Natural killer cell (primary cell): ENCODE results near the gene HOXA9. TPM values are rescaled to one million over a fixed set of nuclear protein-coding genes. Genes with fewer than 3 reads are reported as not detected.

Source experiments
- ATAC-seq, 3 donors: fragments of 150-1000 bp in 2 of 3; fragments of 200-7000 bp in 1 of 3; cut with Tn5 transposase; 1 replicate in 1 of 3; 2 replicates in 2 of 3; pipeline ENCODE4 v1.10.0; 2021; ENCODE audit warnings: mild to moderate bottlenecking in 2 of 3, moderate library complexity in 2 of 3
- DNase-seq, 2 donors: peaks; one replicate each; pipeline versions ENCODE4 v3.0.0 to v3.0.0-alpha.2; 2013 to 2021; ENCODE audit warnings: mixed read lengths in 1 of 2
- H3K27ac ChIP-seq: one replicate; pipeline ENCODE4 v1.5.1; 2013; ENCODE audit warnings: mild to moderate bottlenecking, low read length
- H3K27me3 ChIP-seq: one replicate; pipeline ENCODE4 v1.6.1; 2013; ENCODE audit warnings: low read length; ENCODE audit not compliant: control insufficient read depth, insufficient read depth
- H3K36me3 ChIP-seq: one replicate; pipeline ENCODE4 v1.6.1; 2013; ENCODE audit warnings: low read length; ENCODE audit not compliant: control insufficient read depth, insufficient read depth
- H3K4me1 ChIP-seq: one replicate; pipeline ENCODE4 v1.6.1; 2013; ENCODE audit warnings: low read length; ENCODE audit not compliant: control insufficient read depth, insufficient read depth
- H3K4me3 ChIP-seq: one replicate; pipeline ENCODE4 v1.5.1; 2013; ENCODE audit warnings: low read length
- H3K9me3 ChIP-seq: one replicate; pipeline ENCODE4 v1.6.1; 2013; ENCODE audit warnings: low read length; ENCODE audit not compliant: control insufficient read depth, insufficient read depth
- H3K27ac Mint-ChIP-seq, 2 donors: one replicate each; pipeline ENCODE4 v1.8.0; 2022; ENCODE audit warnings: mild to moderate bottlenecking in 2 of 2, mixed read lengths in 2 of 2, moderate library complexity in 1 of 2
- H3K27me3 Mint-ChIP-seq, 2 donors: one replicate each; pipeline ENCODE4 v1.8.0; 2022; ENCODE audit warnings: low read depth in 2 of 2, mixed read lengths in 2 of 2
- H3K36me3 Mint-ChIP-seq: one replicate; pipeline ENCODE4 v1.8.0; 2022; ENCODE audit warnings: mixed read lengths
- H3K4me1 Mint-ChIP-seq, 2 donors: one replicate each; pipeline ENCODE4 v1.8.0; 2022; ENCODE audit warnings: mixed read lengths in 2 of 2
- H3K4me3 Mint-ChIP-seq: one replicate; pipeline ENCODE4 v1.8.0; 2022; ENCODE audit warnings: mild to moderate bottlenecking, moderate library complexity, mixed read lengths
- H3K9me3 Mint-ChIP-seq, 2 donors: one replicate each; pipeline ENCODE4 v1.8.0; 2022; ENCODE audit warnings: mixed read lengths in 2 of 2
- CTCF ChIP-seq: fragments of 200-600 bp; IDR thresholded peaks from one replicate; pipeline ENCODE4 v1.8.0; 2022; ENCODE audit warnings: antibody characterized with exemption
- WGBS: methylation state at CpG from one replicate; pipeline ENCODE4 v1.1.7; 2013; ENCODE audit warnings: missing lambda C conversion rate; ENCODE audit not compliant: insufficient coverage; 5-methylcytosine and 5-hydroxymethylcytosine counted together
- intact Hi-C: fragments of 100-400 bp; cut with micrococcal nuclease; formaldehyde crosslinking; loops from one replicate; pipeline ENCODE4 v1.14.2; 2022
- total RNA-seq, 4 donors: library from RNA; stranded (reverse); fragments of 120-200 nt in 1 of 4; gene quantifications; one replicate each; pipeline versions ENCODE4 v1.2.3 to v1.2.4, GENCODE V29; 2013 to 2022

The HOXA9 gene
- total RNA-seq, 3 donors from 2014 or later (not counting 1 experiment from before 2014, with no cell fraction given): 0.39 to 4.6 (median 0.42) TPM

GRCh38 chr7:27140126-27140857 lies 25.0 kb downstream of the HOXA9 start:
- no peak for TF ChIP-seq CTCF
- ATAC-seq: no peak
- no peaks in the 10 kb centered on the region for H3K36me3 Mint-ChIP-seq
- Histone ChIP-seq H3K27me3 (peaks cover 9% of the 10 kb centered on the region), H3K27ac (no peak overlapping the region), H3K4me3 (no peak overlapping the region), H3K4me1 (peaks cover 3% of the 10 kb centered on the region), H3K9me3 (no peaks in the 10 kb centered on the region), H3K36me3 (no peaks in the 10 kb centered on the region)
- no peak overlapping the region for H3K27ac Mint-ChIP-seq
- peaks cover 0 to 10% of the 10 kb centered on the region in 2 donors for H3K4me1 Mint-ChIP-seq
- peaks cover 36 to 56% of the 10 kb centered on the region in 2 donors for H3K27me3 Mint-ChIP-seq
- 95% methylated on average over 15 of the region's 15 CpGs for WGBS
- intact Hi-C loops: no loop called here
- no peak overlapping the region for H3K4me3 Mint-ChIP-seq
- DNase-seq: no peak
- H3K9me3 Mint-ChIP-seq: no peaks in the 10 kb centered on the region

- no peak for TF ChIP-seq CTCF
- H3K27me3 ChIP-seq: peaks cover 9% of the 10 kb centered on the region
- ATAC-seq (no peak), DNase-seq (no peak)
- peaks cover 3% of the 10 kb centered on the region for H3K4me1 ChIP-seq
- no peak overlapping the region for H3K4me3 ChIP-seq
- intact Hi-C loops: no loop called here
- no peaks in the 10 kb centered on the region for H3K9me3 ChIP-seq
- H3K36me3 ChIP-seq: no peaks in the 10 kb centered on the region
- no peak overlapping the region for H3K27ac ChIP-seq
- H3K27me3 Mint-ChIP-seq: peaks cover 37 to 59% of the 10 kb centered on the region in 2 donors
- no peaks in the 10 kb centered on the region for H3K36me3 Mint-ChIP-seq
- H3K9me3 Mint-ChIP-seq: no peaks in the 10 kb centered on the region
- H3K27ac Mint-ChIP-seq: no peak overlapping the region
- H3K4me1 Mint-ChIP-seq: peaks cover 0 to 10% of the 10 kb centered on the region in 2 donors
- no peak overlapping the region for H3K4me3 Mint-ChIP-seq
- 96% methylated on average over 53 of the region's 53 CpGs for WGBS
These were observed 25.8 kb downstream of the HOXA9 start for GRCh38 chr7:27139334-27140125.

- no peak overlapping the region for H3K27ac ChIP-seq
- H3K36me3 ChIP-seq: no peaks in the 10 kb centered on the region
- Mint-ChIP-seq H3K9me3 (no peaks in the 10 kb centered on the region), H3K27ac (no peak overlapping the region), H3K27me3 (peaks cover 41 to 65% of the 10 kb centered on the region in 2 donors), H3K4me3 (no peak overlapping the region), H3K4me1 (peaks cover 0 to 10% of the 10 kb centered on the region in 2 donors), H3K36me3 (no peaks in the 10 kb centered on the region)
- ATAC-seq: no peak
- 96% methylated on average over 11 of the region's 11 CpGs for WGBS
- TF ChIP-seq CTCF: no peak
- H3K4me3 ChIP-seq: no peak overlapping the region
- no peak for DNase-seq
- no peaks in the 10 kb centered on the region for H3K9me3 ChIP-seq
- intact Hi-C loops: no loop called here
- H3K27me3 ChIP-seq: peaks cover 7% of the 10 kb centered on the region
- peaks cover 2% of the 10 kb centered on the region for H3K4me1 ChIP-seq
These were observed 26.4 kb downstream of the HOXA9 start for GRCh38 chr7:27138985-27139333.
